ENCODE measurements around the gene PSMD11. TPM values are rescaled to one million over a fixed set of nuclear protein-coding genes. Genes with fewer than 3 reads are reported as not detected.

Gene PSMD11
- total RNA-seq, 1 experiment from 2014 or later = 123 TPM

DNA sequence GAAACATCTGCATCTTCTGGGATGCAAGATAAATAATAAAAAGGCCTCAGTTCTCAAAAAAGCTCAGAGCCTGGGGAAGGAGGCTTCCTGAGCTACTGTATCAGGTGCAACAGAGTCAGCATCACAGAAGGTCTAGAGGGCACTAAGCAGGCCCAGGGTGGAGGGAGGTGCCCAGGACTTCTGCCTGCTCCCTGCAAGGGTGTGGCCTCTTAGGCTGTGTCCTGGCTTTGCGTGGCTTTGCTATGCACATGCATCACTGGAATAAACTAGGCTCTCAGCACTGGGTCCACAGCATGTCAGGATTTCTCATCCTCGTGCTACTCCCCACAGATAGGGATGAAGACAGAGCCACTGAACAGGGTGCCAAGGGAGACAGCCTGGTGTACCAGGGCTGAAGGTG, 68.0 kb downstream of the PSMD11 start:
- H3K36me3 Mint-ChIP-seq (ENCODE audit: insufficient read depth, unreplicated experiment) = no peaks in the 10 kb centered on the region
- no TSS peak for BruUV-seq (replicated peaks)
- CTCF ChIA-PET = no interaction called here

DNA sequence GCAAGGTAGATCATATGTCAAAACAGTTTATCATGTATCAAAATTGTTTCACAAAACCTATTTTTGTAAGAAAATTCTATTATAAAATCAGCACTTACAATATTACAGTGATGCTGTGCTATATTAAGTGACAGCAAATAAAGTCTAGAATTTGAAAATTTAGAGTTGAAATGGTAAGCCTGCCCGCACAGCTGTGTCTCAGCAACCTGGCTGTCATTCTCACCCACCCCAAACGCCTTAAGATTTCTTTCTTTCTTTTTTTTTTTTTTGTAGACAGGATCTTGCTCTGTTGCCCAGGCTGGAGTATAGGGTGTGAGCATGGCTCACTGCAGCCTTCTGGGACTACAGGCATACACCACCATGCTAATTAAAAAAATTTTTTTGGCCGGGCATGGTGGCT, 69.3 kb downstream of the PSMD11 start:
- H3K36me3 Mint-ChIP-seq (ENCODE audit: insufficient read depth, unreplicated experiment) = no peaks in the 10 kb centered on the region
- H3K27ac Mint-ChIP-seq (ENCODE audit: low read depth, unreplicated experiment) = no peak overlapping the region
- CTCF ChIA-PET = interaction anchor here (0.9 kb wide), 1 partner anchor 51 kb away, joined by 3 read pairs; no protein-coding TSS in a partner anchor
- no peaks in the 10 kb centered on the region for H3K27me3 Mint-ChIP-seq (ENCODE audit: insufficient read depth, unreplicated experiment)
- intact Hi-C loops (cut with micrococcal nuclease) = no loop called here
- no peaks in the 10 kb centered on the region for H3K4me1 Mint-ChIP-seq (ENCODE audit: insufficient read depth, unreplicated experiment)
- no peaks in the 10 kb centered on the region for H3K9me3 Mint-ChIP-seq (ENCODE audit: unreplicated experiment)
- TF ChIP-seq, protein P1, sequence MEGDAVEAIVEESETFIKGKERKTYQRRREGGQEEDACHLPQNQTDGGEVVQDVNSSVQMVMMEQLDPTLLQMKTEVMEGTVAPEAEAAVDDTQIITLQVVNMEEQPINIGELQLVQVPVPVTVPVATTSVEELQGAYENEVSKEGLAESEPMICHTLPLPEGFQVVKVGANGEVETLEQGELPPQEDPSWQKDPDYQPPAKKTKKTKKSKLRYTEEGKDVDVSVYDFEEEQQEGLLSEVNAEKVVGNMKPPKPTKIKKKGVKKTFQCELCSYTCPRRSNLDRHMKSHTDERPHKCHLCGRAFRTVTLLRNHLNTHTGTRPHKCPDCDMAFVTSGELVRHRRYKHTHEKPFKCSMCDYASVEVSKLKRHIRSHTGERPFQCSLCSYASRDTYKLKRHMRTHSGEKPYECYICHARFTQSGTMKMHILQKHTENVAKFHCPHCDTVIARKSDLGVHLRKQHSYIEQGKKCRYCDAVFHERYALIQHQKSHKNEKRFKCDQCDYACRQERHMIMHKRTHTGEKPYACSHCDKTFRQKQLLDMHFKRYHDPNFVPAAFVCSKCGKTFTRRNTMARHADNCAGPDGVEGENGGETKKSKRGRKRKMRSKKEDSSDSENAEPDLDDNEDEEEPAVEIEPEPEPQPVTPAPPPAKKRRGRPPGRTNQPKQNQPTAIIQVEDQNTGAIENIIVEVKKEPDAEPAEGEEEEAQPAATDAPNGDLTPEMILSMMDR (IDR thresholded peaks at IDR 0.05; ENCODE audit: unreplicated experiment) = no peak
- DNase-seq (ENCODE audit: unreplicated experiment) = no peak
- BruUV-seq (replicated peaks) = no TSS peak
- POLR2A ChIA-PET = no interaction called here
- no peak overlapping the region for H3K4me3 Mint-ChIP-seq (ENCODE audit: unreplicated experiment)

More for the DNA sequence above, 68.0 kb downstream of the PSMD11 start:
- TF ChIP-seq, protein P1 (IDR thresholded peaks at IDR 0.05; ENCODE audit: unreplicated experiment) = no peak
- Mint-ChIP-seq H3K4me1 (ENCODE audit: insufficient read depth, unreplicated experiment) (no peaks in the 10 kb centered on the region), H3K27me3 (ENCODE audit: insufficient read depth, unreplicated experiment) (no peaks in the 10 kb centered on the region), H3K27ac (ENCODE audit: low read depth, unreplicated experiment) (no peak overlapping the region), H3K4me3 (ENCODE audit: unreplicated experiment) (no peak overlapping the region), H3K9me3 (ENCODE audit: unreplicated experiment) (no peaks in the 10 kb centered on the region)
- intact Hi-C loops (cut with micrococcal nuclease) = no loop called here
- no peak for DNase-seq (ENCODE audit: unreplicated experiment)
- POLR2A ChIA-PET = interaction anchor here (1.4 kb wide), 1 partner anchor 67 kb away, joined by 4 read pairs; no protein-coding TSS in a partner anchor

GRCh38 chr17:32514606-32515005, 70.3 kb downstream of the PSMD11 start:
- TF ChIP-seq, protein P1 (IDR thresholded peaks at IDR 0.05; ENCODE audit: unreplicated experiment) = no peak
- CTCF ChIA-PET = interaction anchor here (0.5 kb wide), 1 partner anchor 13 kb away, joined by 3 read pairs; no protein-coding TSS in a partner anchor
- Mint-ChIP-seq H3K27me3 (ENCODE audit: insufficient read depth, unreplicated experiment) (no peaks in the 10 kb centered on the region), H3K27ac (ENCODE audit: low read depth, unreplicated experiment) (no peak overlapping the region), H3K4me3 (ENCODE audit: unreplicated experiment) (no peak overlapping the region), H3K36me3 (ENCODE audit: insufficient read depth, unreplicated experiment) (no peaks in the 10 kb centered on the region), H3K4me1 (ENCODE audit: insufficient read depth, unreplicated experiment) (peaks cover 3% of the 10 kb centered on the region), H3K9me3 (ENCODE audit: unreplicated experiment) (no peaks in the 10 kb centered on the region)
- no peak for DNase-seq (ENCODE audit: unreplicated experiment)
- intact Hi-C loops (cut with micrococcal nuclease) = no loop called here
- POLR2A ChIA-PET = no interaction called here
- no TSS peak for BruUV-seq (replicated peaks)

GRCh38 chr17:32515677-32516383, 71.5 kb downstream of the PSMD11 start:
- no peak overlapping the region for H3K4me3 Mint-ChIP-seq (ENCODE audit: unreplicated experiment)
- CTCF ChIA-PET = interaction anchor here (1.1 kb wide), 1 partner anchor 53 kb away, joined by 4 read pairs; no protein-coding TSS in a partner anchor
- H3K27ac Mint-ChIP-seq (ENCODE audit: low read depth, unreplicated experiment) = no peak overlapping the region
- no peaks in the 10 kb centered on the region for H3K9me3 Mint-ChIP-seq (ENCODE audit: unreplicated experiment)
- no TSS peak for BruUV-seq (replicated peaks)
- DNase-seq (ENCODE audit: unreplicated experiment) = no peak
- TF ChIP-seq, protein P1 (IDR thresholded peaks at IDR 0.05; ENCODE audit: unreplicated experiment) = no peak
- peaks cover 6% of the 10 kb centered on the region for H3K4me1 Mint-ChIP-seq (ENCODE audit: insufficient read depth, unreplicated experiment)
- POLR2A ChIA-PET = no interaction called here
- intact Hi-C loops (cut with micrococcal nuclease) = no loop called here
- no peaks in the 10 kb centered on the region for H3K36me3 Mint-ChIP-seq (ENCODE audit: insufficient read depth, unreplicated experiment)
- no peaks in the 10 kb centered on the region for H3K27me3 Mint-ChIP-seq (ENCODE audit: insufficient read depth, unreplicated experiment)

Data from MCF 10A (cell line).